H1 (cell line): ENCODE data around the gene MAN2C1. TPM values are rescaled to one million over a fixed set of nuclear protein-coding genes. Genes with fewer than 3 reads are reported as not detected.

Source experiments
- CTCF ChIA-PET: fragments of 300-600 bp; sonication (Branson Sonifier 250); formaldehyde crosslinking; loops from one replicate; lab custom pipeline; 2021; ENCODE audit not compliant: partially characterized antibody; lab: Charles Lee
- POLR2A ChIA-PET: fragments of 300-600 bp; sonication (Branson Sonifier 250); formaldehyde crosslinking; loops from one replicate; lab custom pipeline; 2021; ENCODE audit warnings: inconsistent platforms; ENCODE audit not compliant: partially characterized antibody; lab: Charles Lee
- DNase-seq, 2 experiments: peaks; one replicate each; pipeline versions ENCODE4 v3.0.0 to v3.0.0-alpha.2; 2010 to 2022; ENCODE audit warnings: low spot score in 2 of 2, low read depth in 1 of 2, mixed read lengths in 1 of 2
- FAIRE-seq: peaks from 2 replicates; lab custom pipeline; 2011; peaks lifted over from hg19 to GRCh38; lab: Jason Lieb, UNC
- H2AFZ ChIP-seq: 2 replicates; pipeline ENCODE4 v1.8.1; 2012; ENCODE audit warnings: low read length, inconsistent platforms
- H2AK5ac ChIP-seq: 2 replicates; pipeline ENCODE4 v1.6.1; 2013; ENCODE audit warnings: low read depth, low read length
- H2BK120ac ChIP-seq: replicated peaks from 2 replicates; pipeline ENCODE3; 2013; ENCODE audit warnings: low read depth, low read length, inconsistent platforms
- H2BK12ac ChIP-seq: 2 replicates; pipeline ENCODE4 v1.6.1; 2013; ENCODE audit warnings: low read depth, low read length
- H2BK15ac ChIP-seq: 2 replicates; pipeline ENCODE4 v1.6.1; 2013; ENCODE audit warnings: low read length
- H2BK20ac ChIP-seq: 2 replicates; pipeline ENCODE4 v1.6.1; 2013; ENCODE audit warnings: low read length
- H2BK5ac ChIP-seq: 2 replicates; pipeline ENCODE4 v1.6.1; 2013; ENCODE audit warnings: low read depth, low read length
- H3K14ac ChIP-seq: 2 replicates; pipeline ENCODE4 v1.6.1; 2013; ENCODE audit warnings: inconsistent platforms; ENCODE audit not compliant: insufficient read length
- H3K18ac ChIP-seq: 2 replicates; pipeline ENCODE4 v1.6.1; 2013; ENCODE audit warnings: low read length; ENCODE audit errors: extremely low read depth
- H3K23ac ChIP-seq: 2 replicates; pipeline ENCODE4 v1.6.1; 2013; ENCODE audit warnings: inconsistent platforms; ENCODE audit not compliant: insufficient read length
- H3K23me2 ChIP-seq: 2 replicates; pipeline ENCODE4 v1.6.1; 2013; ENCODE audit warnings: low read depth, low read length
- H3K27ac ChIP-seq: 2 replicates; pipeline ENCODE4 v1.6.1; 2011; ENCODE audit warnings: low read depth, low read length, inconsistent platforms
- H3K27me3 ChIP-seq, 4 experiments: replicated peaks in 1 of 4; 1 replicate in 1 of 4; 2 replicates in 3 of 4; pipeline versions ENCODE4 v1.6.1 to v1.8.1; 2011 to 2013; ENCODE audit warnings: low read length in 3 of 4, mild to moderate bottlenecking in 3 of 4, inconsistent platforms in 2 of 4, mixed read lengths in 2 of 4, moderate library complexity in 1 of 4; ENCODE audit not compliant: control insufficient read depth in 3 of 4, insufficient read depth in 3 of 4; ENCODE audit errors: extremely low read depth in 1 of 4
- H3K36me3 ChIP-seq, 4 experiments: 2 replicates each; pipeline versions ENCODE4 v1.6.1 to v1.8.1; 2011 to 2013; ENCODE audit warnings: mild to moderate bottlenecking in 4 of 4, low read length in 3 of 4, moderate library complexity in 2 of 4, control low read depth in 1 of 4, inconsistent platforms in 1 of 4; ENCODE audit not compliant: insufficient read depth in 4 of 4, control insufficient read depth in 2 of 4
- H3K4ac ChIP-seq: replicated peaks from 2 replicates; pipeline ENCODE3; 2013; ENCODE audit warnings: low read length, low read depth, mixed read lengths, inconsistent platforms; ENCODE audit not compliant: insufficient read length
- H3K4me1 ChIP-seq, 4 experiments: replicated peaks in 1 of 4; 1 replicate in 1 of 4; 2 replicates in 3 of 4; pipeline versions ENCODE4 v1.6.1 to v1.8.1; 2011 to 2013; ENCODE audit warnings: low read length in 3 of 4, inconsistent platforms in 2 of 4, mixed read lengths in 1 of 4; ENCODE audit not compliant: insufficient read depth in 4 of 4, control insufficient read depth in 3 of 4
- H3K4me2 ChIP-seq, 2 experiments: 2 replicates each; pipeline versions ENCODE4 v1.6.1 to v1.8.1; 2011 to 2013; ENCODE audit warnings: low read depth in 2 of 2, low read length in 2 of 2, control low read depth in 1 of 2, inconsistent platforms in 1 of 2, mild to moderate bottlenecking in 1 of 2; ENCODE audit not compliant: insufficient read depth in 1 of 2
- H3K4me3 ChIP-seq, 4 experiments: fragments of 200-600, 300-600 bp in 1 of 4; sonication (generic), shearing (Covaris generic), sonication (Bioruptor Twin) in 1 of 4; 2 replicates each; pipeline versions ENCODE4 v1.5.1 to v1.8.1; 2011 to 2016; ENCODE audit warnings: low read length in 4 of 4, low read depth in 3 of 4, control low read depth in 2 of 4, inconsistent platforms in 2 of 4, mild to moderate bottlenecking in 2 of 4, mixed read lengths in 1 of 4, moderate library complexity in 1 of 4; ENCODE audit not compliant: insufficient read depth in 2 of 4; ENCODE audit errors: extremely low read depth in 1 of 4
- H3K56ac ChIP-seq: replicated peaks from 2 replicates; pipeline ENCODE3; 2013; ENCODE audit warnings: low read depth, mild to moderate bottlenecking, mixed read lengths, low read length, inconsistent platforms; ENCODE audit not compliant: insufficient read length
- H3K79me1 ChIP-seq: 2 replicates; pipeline ENCODE4 v1.6.1; 2013; ENCODE audit warnings: low read depth, low read length, control low read depth
- H3K79me2 ChIP-seq, 2 experiments: 2 replicates each; pipeline versions ENCODE4 v1.6.1 to v1.8.1; 2012 to 2013; ENCODE audit warnings: low read length in 2 of 2, mild to moderate bottlenecking in 2 of 2, inconsistent platforms in 1 of 2; ENCODE audit not compliant: insufficient read depth in 2 of 2, control insufficient read depth in 1 of 2
- H3K9ac ChIP-seq, 4 experiments: replicated peaks in 1 of 4; 1 replicate in 1 of 4; 2 replicates in 3 of 4; pipeline versions ENCODE4 v1.6.1 to v1.8.1; 2011 to 2013; ENCODE audit warnings: low read depth in 3 of 4, low read length in 3 of 4, control low read depth in 2 of 4, mild to moderate bottlenecking in 2 of 4, moderate library complexity in 2 of 4, inconsistent platforms in 1 of 4; ENCODE audit errors: extremely low read depth in 1 of 4
- H3K9me3 ChIP-seq, 2 experiments: 2 replicates each; pipeline versions ENCODE4 v1.6.1 to v1.8.1; 2012 to 2013; ENCODE audit warnings: mild to moderate bottlenecking in 2 of 2, moderate library complexity in 2 of 2, control low read depth in 1 of 2, inconsistent platforms in 1 of 2, low read depth in 1 of 2, low read length in 1 of 2, mixed read lengths in 1 of 2; ENCODE audit not compliant: insufficient read depth in 2 of 2
- H4K20me1 ChIP-seq, 2 experiments: replicated peaks in 1 of 2; 2 replicates each; pipeline versions ENCODE3 to v1.8.1; 2011 to 2013; ENCODE audit warnings: inconsistent platforms in 2 of 2, low read length in 2 of 2, mild to moderate bottlenecking in 1 of 2; ENCODE audit not compliant: insufficient read depth in 2 of 2, control insufficient read depth in 1 of 2
- H4K5ac ChIP-seq: 2 replicates; pipeline ENCODE4 v1.6.1; 2013; ENCODE audit warnings: low read length, low read depth, mixed read lengths, inconsistent platforms; ENCODE audit not compliant: insufficient read length
- H4K8ac ChIP-seq: 2 replicates; pipeline ENCODE4 v1.8.0; 2013; ENCODE audit warnings: mild to moderate bottlenecking, moderate library complexity, low read length, inconsistent platforms; ENCODE audit not compliant: insufficient read depth; ENCODE audit errors: extremely low read depth
- H4K91ac ChIP-seq: replicated peaks from 2 replicates; pipeline ENCODE3; 2013; ENCODE audit warnings: low read length, mixed read lengths, inconsistent platforms; ENCODE audit not compliant: insufficient read length
- CEBPB ChIP-seq: IDR thresholded peaks from 2 replicates; pipeline ENCODE4 v1.6.1; 2012; ENCODE audit warnings: low read depth, low read length
- CREB1 ChIP-seq: IDR thresholded peaks from 2 replicates; pipeline ENCODE4 v1.6.1; 2012; ENCODE audit warnings: inconsistent platforms
- EZH2 ChIP-seq: fragments of 200-600 bp; sonication (generic); IDR thresholded peaks from 2 replicates; pipeline ENCODE4 v1.7.1; 2012; ENCODE audit warnings: low read depth, mild to moderate bottlenecking, moderate library complexity, low read length, inconsistent platforms; ENCODE audit not compliant: severe bottlenecking
- NANOG ChIP-seq: IDR thresholded peaks from 2 replicates; pipeline ENCODE4 v1.6.1; 2011; ENCODE audit warnings: low read length, low read depth, mild to moderate bottlenecking, inconsistent platforms; ENCODE audit not compliant: insufficient read depth, poor library complexity, severe bottlenecking
- TAF1 ChIP-seq: IDR thresholded peaks from 2 replicates; pipeline ENCODE4 v1.6.1; 2011; ENCODE audit warnings: mild to moderate bottlenecking, low read depth, low read length
- WGBS, 2 experiments: shearing (Covaris generic) in 1 of 2; methylation state at CpG; one replicate each; pipeline versions ENCODE4 v1.1.6 to v1.1.7; 2013 to 2015; ENCODE audit warnings: low lambda C conversion rate in 2 of 2, mixed read lengths in 2 of 2, inconsistent platforms in 1 of 2, low coverage in 1 of 2, missing lambda C conversion rate in 1 of 2; ENCODE audit not compliant: insufficient replicate concordance in 2 of 2, insufficient coverage in 1 of 2, insufficient read length in 1 of 2; ENCODE audit errors: extremely low coverage in 1 of 2, missing lambda C conversion rate in 1 of 2; 5-methylcytosine and 5-hydroxymethylcytosine counted together
- polyA plus RNA-seq, 7 experiments: library from polyadenylated mRNA; depleted of rRNA in 3 of 7; stranded (reverse) in 5 of 7; unstranded in 2 of 7; fragments of >200 nt in 5 of 7; fragments of 200-250 nt in 2 of 7; gene quantifications; 1 replicate in 5 of 7; 2 replicates in 1 of 7; 4 replicates in 1 of 7; pipeline versions ENCODE4 v1.2.1 to v1.2.3, GENCODE V29; 2011 to 2013; ENCODE audit warnings: missing spikeins in 2 of 7, mixed read lengths in 2 of 7
- total RNA-seq: library from RNA; stranded (reverse); fragmentation: NEBNext Ultra II Directional; extraction: Animal tissue kit (Norgen Biotek cat#: 25700); gene quantifications from 2 replicates; pipeline ENCODE4 v1.2.1, GENCODE V29; 2021

MAN2C1 gene
- total and polyA plus RNA-seq, 2 of the 8 experiments (the other 6 are each of a cell fraction or from before 2014, with no cell fraction given) = 56.3 to 88.9 TPM

- Histone ChIP-seq H2BK15ac (no peak overlapping the region), H3K18ac (no peak overlapping the region), H3K36me3 (no peaks in the 10 kb centered on the region), H3K27me3 (no peaks in the 10 kb centered on the region), H3K27ac (no peak overlapping the region), H2AK5ac (no peak overlapping the region), H3K56ac (no peak overlapping the region), H3K4ac (no peak overlapping the region), H2BK120ac (no peak overlapping the region), H3K4me3 (no peak overlapping the region), H2AFZ (no peak overlapping the region), H3K9me3 (no peaks in the 10 kb centered on the region), H4K20me1 (no peaks in the 10 kb centered on the region), H2BK5ac (no peak overlapping the region), H3K23me2 (no peaks in the 10 kb centered on the region), H3K4me2 (no peak overlapping the region), H3K14ac (no peak overlapping the region), H3K9ac (no peak overlapping the region), H3K79me2 (no peaks in the 10 kb centered on the region), H3K23ac (no peak overlapping the region), H2BK20ac (no peak overlapping the region), H4K8ac (no peak overlapping the region), H3K79me1 (no peaks in the 10 kb centered on the region), H2BK12ac (no peak overlapping the region), H4K5ac (no peak overlapping the region), H4K91ac (no peak overlapping the region), H3K4me1 (no peaks in the 10 kb centered on the region)
- FAIRE-seq (no peak), DNase-seq (no peak)
- TF ChIP-seq EZH2 = no peak
- no peak for TF ChIP-seq TAF1
- no peak for TF ChIP-seq CREB1
- TF ChIP-seq NANOG = no peak
- no peak for TF ChIP-seq CEBPB
- 90% methylated on average over 3 of the region's 3 CpGs; no CpG with 5 or more reads in 1 of the 2 experiments for WGBS, 2 experiments
- CTCF ChIA-PET = interaction anchor here (0.7 to 3.4 kb wide), 7 partner anchors 31 to 276 kb away, joined by 3 to 35 read pairs (median 3); no protein-coding TSS in a partner anchor
- POLR2A ChIA-PET = interaction anchor here (0.6 kb wide), 1 partner anchor 91 kb away, joined by 3 read pairs; no protein-coding TSS in a partner anchor
These were observed 62.2 kb downstream of the MAN2C1 start for GRCh38 chr15:75306188-75306587.
